Panc1 (cell line): Measurements from ENCODE around the gene FAHD1. TPM values are rescaled to one million over a fixed set of nuclear protein-coding genes. Genes with fewer than 3 reads are reported as not detected.
A peak's percentile ranks its signal among the peaks of the same experiment; 100 is the strongest.

Experiments
- ATAC-seq: fragments of 200-7000 bp; cut with Tn5 transposase; 2 replicates; pipeline ENCODE4 v1.9.1; 2020; ENCODE audit warnings: mild to moderate bottlenecking, moderate library complexity
- BruUV-seq: library from RNA; stranded (reverse); fragments of 400-500 nt; replicated peaks from 2 replicates; lab custom pipeline; 2021; lab: Mats Ljungman, UMichigan
- CTCF ChIA-PET: fragments of 300-600 bp; sonication (Branson Sonifier 250); formaldehyde crosslinking; loops from one replicate; lab custom pipeline; 2022; ENCODE audit warnings: antibody characterized with exemption; lab: Charles Lee
- POLR2A ChIA-PET: fragments of 300-600 bp; sonication (Branson Sonifier 250); formaldehyde crosslinking; loops from one replicate; lab custom pipeline; 2022; ENCODE audit warnings: antibody characterized with exemption; lab: Charles Lee
- DNase-seq: peaks from one replicate; pipeline ENCODE4 v3.0.0-alpha.2; 2010; ENCODE audit warnings: low read depth, low spot score
- H3K27ac ChIP-seq: 2 replicates; pipeline ENCODE4 v1.5.1; 2011; ENCODE audit warnings: mild to moderate bottlenecking, low read length, inconsistent platforms
- H3K27me3 ChIP-seq: fragments of 200-500 bp; sonication (Bioruptor generic); 2 replicates; pipeline ENCODE4 v1.6.0; 2014; ENCODE audit warnings: low read length, inconsistent platforms; ENCODE audit not compliant: control insufficient read depth, insufficient read depth
- H3K36me3 ChIP-seq: fragments of 200-500 bp; sonication (Bioruptor generic); 2 replicates; pipeline ENCODE4 v1.5.1; 2014; ENCODE audit warnings: inconsistent platforms, mild to moderate bottlenecking, low read length, moderate library complexity; ENCODE audit not compliant: control insufficient read depth, insufficient read depth
- H3K4me1 ChIP-seq: 2 replicates; pipeline ENCODE4 v1.5.1; 2011; ENCODE audit warnings: inconsistent platforms, mild to moderate bottlenecking, low read length, moderate library complexity; ENCODE audit not compliant: control insufficient read depth, insufficient read depth
- H3K4me3 ChIP-seq, 2 experiments: 2 replicates each; pipeline ENCODE4 v1.5.1; 2011 to 2012; ENCODE audit warnings: low read depth in 2 of 2, low read length in 2 of 2, mild to moderate bottlenecking in 2 of 2, inconsistent platforms in 1 of 2, moderate library complexity in 1 of 2
- H3K9me3 ChIP-seq: fragments of 200-500 bp; sonication (Bioruptor generic); 2 replicates; pipeline ENCODE4 v1.5.1; 2014; ENCODE audit warnings: low read depth, mild to moderate bottlenecking, inconsistent platforms, low read length, moderate library complexity; ENCODE audit not compliant: control insufficient read depth, insufficient read depth
- POLR2AphosphoS5 ChIP-seq: IDR thresholded peaks from 2 replicates; pipeline ENCODE4 v1.6.1; 2012; ENCODE audit warnings: mild to moderate bottlenecking, low read depth, low read length, moderate library complexity
- SIN3A ChIP-seq: IDR thresholded peaks from 2 replicates; pipeline ENCODE4 v1.6.1; 2012; ENCODE audit warnings: low read depth, mild to moderate bottlenecking, low read length, moderate library complexity, borderline replicate concordance; ENCODE audit not compliant: insufficient read depth
- TCF7L2 ChIP-seq: IDR thresholded peaks from 2 replicates; pipeline ENCODE4 v1.6.1; 2011; ENCODE audit warnings: mild to moderate bottlenecking, low read depth, low read length, inconsistent platforms
- in situ Hi-C: cut with HindIII; loops from 2 replicates; pipeline ENCODE4 v1.10.0; 2016; ENCODE audit warnings: low sequenced_read_pairs, low pct_unique_long_range_greater_than_20kb
- intact Hi-C: fragments of 100-400 bp; cut with micrococcal nuclease; formaldehyde crosslinking; loops from one replicate; pipeline ENCODE4 v1.10.0; 2022; ENCODE audit not compliant: unreplicated experiment
- total RNA-seq: library from RNA; stranded (reverse); gene quantifications from one replicate; pipeline ENCODE4 v1.2.1, GENCODE V29; 2021; ENCODE audit not compliant: unreplicated experiment
- TF ChIP-seq, protein P1 (sequence below): fragments of 450-650 bp; IDR thresholded peaks from 2 replicates; pipeline ENCODE4 v1.5.1; 2017; ENCODE audit warnings: mild to moderate bottlenecking
- TF ChIP-seq, protein P2 (sequence below), 2 experiments: IDR thresholded peaks; 2 replicates each; pipeline ENCODE4 v1.6.1; 2011 to 2012; ENCODE audit warnings: low read depth in 2 of 2, control low read depth in 1 of 2, low read length in 1 of 2, mild to moderate bottlenecking in 1 of 2, moderate library complexity in 1 of 2; ENCODE audit not compliant: insufficient read depth in 1 of 2

Gene FAHD1
- total RNA-seq, 1 experiment from 2014 or later, result 34.6 TPM

DNA sequence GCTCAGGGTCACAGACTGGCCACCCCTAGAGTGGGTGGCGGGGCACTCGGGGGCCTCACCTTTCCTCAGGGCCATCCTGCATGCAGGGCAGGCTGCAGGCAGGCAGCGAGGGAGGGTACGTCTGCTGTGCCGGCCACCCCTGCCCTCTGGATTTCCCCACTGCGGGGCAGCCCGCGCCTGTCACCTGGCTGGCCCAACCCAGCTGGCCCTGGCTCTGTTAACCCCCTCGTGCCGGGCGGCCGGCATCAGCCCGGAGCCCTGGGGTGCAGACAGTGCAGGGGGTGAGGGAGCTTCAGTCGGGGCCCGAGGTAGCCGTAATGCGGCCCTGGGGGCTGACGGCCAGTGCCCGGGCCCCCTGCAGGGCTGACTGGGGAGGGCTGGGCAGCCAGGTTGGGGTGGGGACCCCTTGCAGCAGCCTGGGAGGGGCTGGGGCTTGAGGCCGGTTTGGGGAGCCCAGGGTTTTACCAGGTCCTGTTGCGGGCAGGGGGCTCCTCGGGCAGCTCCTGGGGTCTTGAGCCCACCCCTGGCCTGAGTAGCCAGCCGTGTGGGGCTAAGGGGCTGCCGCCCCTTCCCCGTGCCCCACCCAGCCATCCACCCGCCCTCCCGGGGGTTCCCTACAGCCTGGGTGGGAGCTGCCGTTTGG lies 33.3 kb upstream of the FAHD1 start, which contains the start of gene IGFALS:
Gene IGFALS (minus strand): TSS at position 128 of the 643 bp plus-strand sequence. CDS start 53 bp downstream, at position 75.
- Histone ChIP-seq H3K27ac (no peak within 1 kb of the TSS), H3K4me1 (peaks cover 3% of the 10 kb centered on the region; the same call in 1 of the 2 replicates), H3K27me3 (no peaks in the 10 kb centered on the region), H3K9me3 (no peaks in the 10 kb centered on the region; the same call in 1 of the 2 replicates), H3K36me3 (no peaks in the 10 kb centered on the region), H3K4me3 (no peak within 1 kb of the TSS)
- BruUV-seq, result no TSS peak
- in situ Hi-C loops (no loop called here), intact Hi-C loops (no loop called here)
- DNase-seq, result no peak
- TF ChIP-seq TCF7L2 (no peak), POLR2AphosphoS5 (no peak), SIN3A (no peak)
- TF ChIP-seq, protein P1, sequence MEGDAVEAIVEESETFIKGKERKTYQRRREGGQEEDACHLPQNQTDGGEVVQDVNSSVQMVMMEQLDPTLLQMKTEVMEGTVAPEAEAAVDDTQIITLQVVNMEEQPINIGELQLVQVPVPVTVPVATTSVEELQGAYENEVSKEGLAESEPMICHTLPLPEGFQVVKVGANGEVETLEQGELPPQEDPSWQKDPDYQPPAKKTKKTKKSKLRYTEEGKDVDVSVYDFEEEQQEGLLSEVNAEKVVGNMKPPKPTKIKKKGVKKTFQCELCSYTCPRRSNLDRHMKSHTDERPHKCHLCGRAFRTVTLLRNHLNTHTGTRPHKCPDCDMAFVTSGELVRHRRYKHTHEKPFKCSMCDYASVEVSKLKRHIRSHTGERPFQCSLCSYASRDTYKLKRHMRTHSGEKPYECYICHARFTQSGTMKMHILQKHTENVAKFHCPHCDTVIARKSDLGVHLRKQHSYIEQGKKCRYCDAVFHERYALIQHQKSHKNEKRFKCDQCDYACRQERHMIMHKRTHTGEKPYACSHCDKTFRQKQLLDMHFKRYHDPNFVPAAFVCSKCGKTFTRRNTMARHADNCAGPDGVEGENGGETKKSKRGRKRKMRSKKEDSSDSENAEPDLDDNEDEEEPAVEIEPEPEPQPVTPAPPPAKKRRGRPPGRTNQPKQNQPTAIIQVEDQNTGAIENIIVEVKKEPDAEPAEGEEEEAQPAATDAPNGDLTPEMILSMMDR, result no peak
- TF ChIP-seq, protein P2, sequence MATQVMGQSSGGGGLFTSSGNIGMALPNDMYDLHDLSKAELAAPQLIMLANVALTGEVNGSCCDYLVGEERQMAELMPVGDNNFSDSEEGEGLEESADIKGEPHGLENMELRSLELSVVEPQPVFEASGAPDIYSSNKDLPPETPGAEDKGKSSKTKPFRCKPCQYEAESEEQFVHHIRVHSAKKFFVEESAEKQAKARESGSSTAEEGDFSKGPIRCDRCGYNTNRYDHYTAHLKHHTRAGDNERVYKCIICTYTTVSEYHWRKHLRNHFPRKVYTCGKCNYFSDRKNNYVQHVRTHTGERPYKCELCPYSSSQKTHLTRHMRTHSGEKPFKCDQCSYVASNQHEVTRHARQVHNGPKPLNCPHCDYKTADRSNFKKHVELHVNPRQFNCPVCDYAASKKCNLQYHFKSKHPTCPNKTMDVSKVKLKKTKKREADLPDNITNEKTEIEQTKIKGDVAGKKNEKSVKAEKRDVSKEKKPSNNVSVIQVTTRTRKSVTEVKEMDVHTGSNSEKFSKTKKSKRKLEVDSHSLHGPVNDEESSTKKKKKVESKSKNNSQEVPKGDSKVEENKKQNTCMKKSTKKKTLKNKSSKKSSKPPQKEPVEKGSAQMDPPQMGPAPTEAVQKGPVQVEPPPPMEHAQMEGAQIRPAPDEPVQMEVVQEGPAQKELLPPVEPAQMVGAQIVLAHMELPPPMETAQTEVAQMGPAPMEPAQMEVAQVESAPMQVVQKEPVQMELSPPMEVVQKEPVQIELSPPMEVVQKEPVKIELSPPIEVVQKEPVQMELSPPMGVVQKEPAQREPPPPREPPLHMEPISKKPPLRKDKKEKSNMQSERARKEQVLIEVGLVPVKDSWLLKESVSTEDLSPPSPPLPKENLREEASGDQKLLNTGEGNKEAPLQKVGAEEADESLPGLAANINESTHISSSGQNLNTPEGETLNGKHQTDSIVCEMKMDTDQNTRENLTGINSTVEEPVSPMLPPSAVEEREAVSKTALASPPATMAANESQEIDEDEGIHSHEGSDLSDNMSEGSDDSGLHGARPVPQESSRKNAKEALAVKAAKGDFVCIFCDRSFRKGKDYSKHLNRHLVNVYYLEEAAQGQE (IDR thresholded peaks at IDR 0.05; ENCODE audit: insufficient read depth in 1 of 2, low read depth in 2 of 2, low read length in 1 of 2), result no peak
- POLR2A ChIA-PET, result no interaction called here
- CTCF ChIA-PET, result interaction anchor here (0.6 kb wide), 1 partner anchor 54 kb away, joined by 5 read pairs; no protein-coding TSS in a partner anchor
- no peak for ATAC-seq

DNA sequence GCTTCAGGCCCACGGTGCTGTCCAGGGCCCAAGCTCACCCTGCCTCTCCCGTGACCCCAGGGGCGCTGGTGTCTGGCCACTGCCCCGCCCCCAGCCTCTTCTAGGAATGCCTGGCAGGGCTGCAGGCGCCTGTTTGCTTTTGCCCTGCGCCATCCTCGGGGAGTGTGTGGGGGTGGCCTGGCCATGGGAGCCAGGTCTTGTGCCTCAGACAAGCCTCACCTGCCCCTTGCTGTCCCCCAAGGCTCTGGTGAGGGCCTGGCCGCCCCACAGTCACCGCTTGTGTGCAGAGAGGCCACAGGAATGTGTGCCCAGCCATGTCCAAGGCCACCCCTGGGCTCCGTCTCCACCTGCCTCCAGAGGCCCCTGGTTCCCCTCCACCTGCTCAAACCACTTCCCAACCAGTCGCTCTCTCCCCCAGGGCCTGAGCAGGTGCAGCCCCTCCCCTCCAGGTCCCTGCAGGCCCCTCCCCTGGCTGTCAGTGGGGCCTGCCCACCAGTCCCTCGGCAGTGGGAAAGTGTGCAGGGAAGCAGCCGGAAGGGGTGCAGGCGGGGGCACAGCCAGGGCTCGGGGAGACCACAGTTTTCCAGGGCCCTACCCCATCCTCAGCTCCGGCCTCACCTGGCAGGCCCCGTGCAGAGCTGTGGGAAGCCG lies 32.7 kb upstream of the FAHD1 start:
- DNase-seq (no peak), ATAC-seq (peak; percentile 39)
- no peak overlapping the region for H3K27ac ChIP-seq
- no peaks in the 10 kb centered on the region; the same call in 1 of the 2 replicates for H3K9me3 ChIP-seq
- TF ChIP-seq, protein P1, result no peak
- TF ChIP-seq SIN3A (no peak), TCF7L2 (no peak), POLR2AphosphoS5 (no peak)
- TF ChIP-seq, protein P2 (IDR thresholded peaks at IDR 0.05; ENCODE audit: insufficient read depth in 1 of 2, low read depth in 2 of 2, low read length in 1 of 2), result no peak
- no peaks in the 10 kb centered on the region for H3K36me3 ChIP-seq
- POLR2A ChIA-PET, result no interaction called here
- H3K4me1 ChIP-seq, result peaks cover 3% of the 10 kb centered on the region; the same call in 1 of the 2 replicates
- H3K27me3 ChIP-seq, result no peaks in the 10 kb centered on the region
- H3K4me3 ChIP-seq, result no peak overlapping the region
- intact Hi-C loops (no loop called here), in situ Hi-C loops (no loop called here)
- CTCF ChIA-PET, result interaction anchor here (0.6 kb wide), 1 partner anchor 54 kb away, joined by 5 read pairs; no protein-coding TSS in a partner anchor
- BruUV-seq, result no TSS peak
